T-helper 2 cell treated with Interferon-gamma antibody and Interleukin-4, amounts not matched to agents 100 ng/mL and 5 ng/mL, for 36 hours (primary cell): ENCODE measurements around the gene SMR3B. TPM values are rescaled to one million over a fixed set of nuclear protein-coding genes. Genes with fewer than 3 reads are reported as not detected.

Experiments used
- intact Hi-C: fragments of 100-400 bp; cut with micrococcal nuclease; formaldehyde crosslinking; loops from one replicate; pipeline ENCODE4 v1.15.1; 2023
- total RNA-seq: library from RNA; stranded (reverse); gene quantifications from 2 replicates; pipeline ENCODE4 v1.2.3, GENCODE V29; 2022

SMR3B gene
- not detected in 2 replicates for total RNA-seq

- intact Hi-C loops: no loop called here
Measured at GRCh38 chr4:70382691-70383181, at the start of gene SMR3B. SMR3B (plus strand) TSS chr4:70383131; CDS start chr4:70384511, 1,380 bp downstream.

- intact Hi-C loops: no loop called here
Measured at GRCh38 chr4:70334681-70335080, 48.2 kb upstream of the SMR3B start, which contains the start of gene CABS1. CABS1 (plus strand) TSS chr4:70334981; CDS start chr4:70335040, 59 bp downstream.

- intact Hi-C loops: no loop called here
Measured at GRCh38 chr4:70336043-70336442, 46.9 kb upstream of the SMR3B start.

GRCh38 chr4:70337886-70338420, 45.0 kb upstream of the SMR3B start:
- intact Hi-C loops: no loop called here

- intact Hi-C loops: no loop called here
Measured at GRCh38 chr4:70356185-70356584, 26.7 kb upstream of the SMR3B start.

GRCh38 chr4:70359115-70359661, 23.7 kb upstream of the SMR3B start:
- intact Hi-C loops: no loop called here

- intact Hi-C loops: no loop called here
Measured at GRCh38 chr4:70360460-70360859, 22.5 kb upstream of the SMR3B start, which contains the start of gene SMR3A. SMR3A (plus strand) TSS chr4:70360760; CDS start chr4:70362116, 1,356 bp downstream.

- intact Hi-C loops: no loop called here
Measured at GRCh38 chr4:70364002-70364401, 18.9 kb upstream of the SMR3B start.

GRCh38 chr4:70365479-70365878, 17.5 kb upstream of the SMR3B start:
- intact Hi-C loops: no loop called here

GRCh38 chr4:70367813-70368212, 15.1 kb upstream of the SMR3B start:
- intact Hi-C loops: no loop called here

GRCh38 chr4:70371987-70372386, 10.9 kb upstream of the SMR3B start:
- intact Hi-C loops: no loop called here

GRCh38 chr4:70372760-70373159, 10.2 kb upstream of the SMR3B start:
- intact Hi-C loops: no loop called here

- intact Hi-C loops: no loop called here
Measured at GRCh38 chr4:70380578-70380977, 2.4 kb upstream of the SMR3B start.

- intact Hi-C loops: no loop called here
Measured at GRCh38 chr4:70392057-70392776, 9.3 kb downstream of the SMR3B start.

GRCh38 chr4:70397580-70397979, 14.6 kb downstream of the SMR3B start, which contains the start of gene OPRPN:
OPRPN (plus strand) TSS chr4:70397940; CDS start chr4:70399286, 1,346 bp downstream.
- intact Hi-C loops: no loop called here

- intact Hi-C loops: no loop called here
Measured at GRCh38 chr4:70399319-70399718, 16.4 kb downstream of the SMR3B start.

GRCh38 chr4:70402762-70403161, 19.8 kb downstream of the SMR3B start:
- intact Hi-C loops: no loop called here

GRCh38 chr4:70405765-70406164, 22.8 kb downstream of the SMR3B start:
- intact Hi-C loops: no loop called here

- intact Hi-C loops: no loop called here
Measured at GRCh38 chr4:70425306-70425705, 42.4 kb downstream of the SMR3B start.

GRCh38 chr4:70426789-70427188, 43.9 kb downstream of the SMR3B start:
- intact Hi-C loops: no loop called here

GRCh38 chr4:70437197-70437596, 54.3 kb downstream of the SMR3B start:
- intact Hi-C loops: no loop called here
